Fibroblast of villous mesenchyme (primary cell): ENCODE measurements around the gene BFAR. TPM values are rescaled to one million over a fixed set of nuclear protein-coding genes. Genes with fewer than 3 reads are reported as not detected.

Experiments
- DNase-seq: peaks from one replicate; pipeline ENCODE4 v3.0.0-alpha.2; 2010; ENCODE audit warnings: low read depth
- H3K4me3 ChIP-seq: 2 replicates; pipeline ENCODE4 v1.5.1; 2011; ENCODE audit warnings: low read depth, mild to moderate bottlenecking, low read length
- total RNA-seq: library from RNA; depleted of rRNA; stranded (reverse); fragments of >200 nt; gene quantifications from 2 replicates; pipeline ENCODE4 v1.2.3, GENCODE V29; 2012
- TF ChIP-seq, protein P1 (sequence below): IDR thresholded peaks from 2 replicates; pipeline ENCODE4 v1.5.1; 2012; ENCODE audit warnings: low read depth, mild to moderate bottlenecking, low read length; ENCODE audit not compliant: insufficient read depth

Gene BFAR
- total RNA-seq, 1 donor: 111 TPM

DNA sequence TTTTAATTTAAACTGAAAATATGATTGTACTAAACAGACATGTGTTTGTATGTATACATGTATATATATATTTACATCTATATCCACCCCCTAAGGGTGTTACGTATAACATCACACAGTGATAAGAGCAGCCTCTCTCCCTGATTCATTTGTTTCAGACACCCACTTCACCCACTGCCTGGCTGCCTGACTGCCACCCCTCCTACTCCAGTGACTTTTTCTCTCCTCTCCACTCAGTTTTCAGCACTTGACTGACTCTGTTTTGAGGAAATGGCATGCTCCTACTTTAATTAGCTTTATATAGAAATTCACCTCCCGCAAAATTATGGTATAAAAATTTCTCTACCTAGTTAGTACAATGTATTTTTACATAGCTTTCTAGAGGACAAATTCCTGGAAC lies 20.0 kb downstream of the BFAR start:
- no peak for DNase-seq
- TF ChIP-seq, protein P1, sequence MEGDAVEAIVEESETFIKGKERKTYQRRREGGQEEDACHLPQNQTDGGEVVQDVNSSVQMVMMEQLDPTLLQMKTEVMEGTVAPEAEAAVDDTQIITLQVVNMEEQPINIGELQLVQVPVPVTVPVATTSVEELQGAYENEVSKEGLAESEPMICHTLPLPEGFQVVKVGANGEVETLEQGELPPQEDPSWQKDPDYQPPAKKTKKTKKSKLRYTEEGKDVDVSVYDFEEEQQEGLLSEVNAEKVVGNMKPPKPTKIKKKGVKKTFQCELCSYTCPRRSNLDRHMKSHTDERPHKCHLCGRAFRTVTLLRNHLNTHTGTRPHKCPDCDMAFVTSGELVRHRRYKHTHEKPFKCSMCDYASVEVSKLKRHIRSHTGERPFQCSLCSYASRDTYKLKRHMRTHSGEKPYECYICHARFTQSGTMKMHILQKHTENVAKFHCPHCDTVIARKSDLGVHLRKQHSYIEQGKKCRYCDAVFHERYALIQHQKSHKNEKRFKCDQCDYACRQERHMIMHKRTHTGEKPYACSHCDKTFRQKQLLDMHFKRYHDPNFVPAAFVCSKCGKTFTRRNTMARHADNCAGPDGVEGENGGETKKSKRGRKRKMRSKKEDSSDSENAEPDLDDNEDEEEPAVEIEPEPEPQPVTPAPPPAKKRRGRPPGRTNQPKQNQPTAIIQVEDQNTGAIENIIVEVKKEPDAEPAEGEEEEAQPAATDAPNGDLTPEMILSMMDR: no peak
- H3K4me3 ChIP-seq: no peak overlapping the region

DNA sequence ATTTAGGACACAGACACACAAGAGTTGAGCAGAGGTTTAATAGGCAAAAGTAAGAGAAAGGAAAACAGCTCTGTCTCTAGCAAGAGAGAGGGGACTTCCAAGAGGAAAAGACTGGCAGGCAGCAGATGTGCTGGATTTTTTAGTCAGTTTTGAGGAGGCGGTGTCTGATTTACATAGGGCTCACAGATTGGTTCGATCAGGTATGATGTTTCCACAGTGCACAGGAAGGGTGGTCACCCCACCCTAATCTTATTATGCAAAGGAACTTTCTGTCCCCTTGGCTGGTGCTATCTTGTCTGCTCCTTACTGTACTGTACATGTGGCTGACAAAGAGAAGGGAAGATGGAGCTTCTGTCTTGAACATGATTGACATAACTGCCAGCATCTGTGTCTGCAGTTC lies 25.3 kb downstream of the BFAR start:
- no peak overlapping the region for H3K4me3 ChIP-seq
- DNase-seq: no peak
- TF ChIP-seq, protein P1: no peak

DNA sequence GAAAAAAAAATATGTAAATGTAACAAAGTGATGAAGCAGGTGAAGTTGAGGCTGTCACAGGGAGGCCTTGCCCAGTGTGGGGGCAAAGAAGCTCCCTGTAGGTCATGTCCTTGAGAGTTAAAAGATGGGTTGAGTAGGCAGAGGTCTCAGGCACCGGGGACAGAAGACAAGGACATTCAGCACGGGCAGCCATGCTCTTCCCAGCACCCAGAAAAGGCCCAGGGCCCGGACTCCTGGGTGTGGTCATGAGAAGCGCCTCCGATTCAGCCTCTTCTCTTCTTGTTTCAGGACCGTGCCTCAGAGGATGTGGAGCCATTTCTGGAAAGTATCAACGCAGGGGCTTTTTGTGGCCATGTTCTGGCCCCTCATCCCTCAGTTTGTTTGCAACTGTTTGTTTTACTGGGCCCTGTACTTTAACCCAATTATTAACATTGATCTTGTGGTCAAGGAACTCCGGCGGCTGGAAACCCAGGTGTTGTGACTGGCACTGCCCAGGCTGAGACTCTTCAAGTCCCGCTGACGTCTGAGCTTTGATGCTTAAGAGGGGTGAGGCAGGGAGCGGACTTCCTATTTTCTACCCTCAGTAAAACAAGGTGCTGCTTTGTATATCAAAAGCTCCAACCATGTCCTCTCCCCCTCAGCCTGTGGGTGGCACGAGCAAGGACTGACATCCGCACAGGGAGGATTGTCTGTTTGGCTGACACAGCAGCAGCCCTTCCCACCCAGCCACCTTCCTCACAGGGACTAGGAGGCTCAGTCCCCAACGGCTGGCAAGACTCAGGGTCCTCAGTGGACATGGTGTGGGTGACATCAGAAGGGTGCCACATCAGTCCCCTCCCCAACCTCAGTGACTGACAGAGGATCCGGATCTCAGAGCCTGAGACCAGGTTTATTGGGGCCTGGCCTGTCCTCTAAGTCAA lies 34.9 kb downstream of the BFAR start:
- H3K4me3 ChIP-seq: no peak overlapping the region
- TF ChIP-seq, protein P1: no peak
- DNase-seq: no peak

DNA sequence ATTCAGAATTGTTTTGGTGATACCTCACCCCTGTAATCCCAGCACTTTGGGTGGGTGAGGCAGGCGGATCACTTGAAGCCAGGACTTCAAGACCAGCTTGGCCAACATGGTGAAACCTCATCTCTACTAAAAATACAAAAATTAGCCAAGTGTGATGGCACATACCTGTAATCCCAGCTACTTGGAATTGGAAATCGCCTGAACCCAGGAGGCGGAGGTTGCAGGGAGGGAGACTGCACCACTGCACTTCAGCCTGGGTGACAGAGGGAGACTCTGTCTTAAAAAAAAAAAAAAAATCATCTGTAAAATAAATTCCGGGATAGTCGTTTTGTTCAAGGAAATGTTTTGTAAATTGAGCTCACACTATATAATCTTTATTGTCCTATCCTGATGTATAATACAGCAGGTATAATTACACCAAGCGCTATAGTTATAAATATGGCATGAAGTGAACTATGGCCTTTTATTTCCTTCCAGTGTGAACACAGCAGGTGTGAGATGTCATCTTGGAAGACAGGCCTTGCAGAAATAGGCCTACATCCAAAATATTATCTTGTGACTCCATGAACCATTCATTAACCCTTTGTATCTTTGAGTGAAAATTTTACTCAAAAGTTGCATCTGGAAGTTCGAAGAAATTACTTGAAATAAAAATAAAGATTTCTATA lies 35.9 kb downstream of the BFAR start:
- DNase-seq: no peak
- TF ChIP-seq, protein P1: no peak
- H3K4me3 ChIP-seq: no peak overlapping the region

DNA sequence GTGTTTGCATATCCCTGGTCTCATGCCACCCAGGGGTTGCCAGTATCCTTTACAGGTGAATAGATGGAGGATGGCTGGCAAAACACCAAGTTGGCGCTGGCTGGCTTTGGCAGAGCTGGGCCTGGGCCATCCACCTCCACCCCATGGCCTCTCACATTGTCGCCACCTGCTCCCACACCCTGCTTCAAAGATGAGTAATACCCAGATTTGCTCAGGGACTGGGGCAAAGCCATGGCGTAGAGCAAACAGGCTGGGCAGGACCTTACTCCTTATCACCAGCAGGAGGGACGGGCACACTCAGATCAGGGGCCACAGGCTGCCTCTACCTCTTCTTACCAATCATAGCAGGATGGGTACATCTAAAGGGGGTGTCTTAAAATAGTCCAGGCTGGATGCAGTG lies 37.0 kb downstream of the BFAR start:
- H3K4me3 ChIP-seq: no peak overlapping the region
- TF ChIP-seq, protein P1: no peak
- no peak for DNase-seq

DNA sequence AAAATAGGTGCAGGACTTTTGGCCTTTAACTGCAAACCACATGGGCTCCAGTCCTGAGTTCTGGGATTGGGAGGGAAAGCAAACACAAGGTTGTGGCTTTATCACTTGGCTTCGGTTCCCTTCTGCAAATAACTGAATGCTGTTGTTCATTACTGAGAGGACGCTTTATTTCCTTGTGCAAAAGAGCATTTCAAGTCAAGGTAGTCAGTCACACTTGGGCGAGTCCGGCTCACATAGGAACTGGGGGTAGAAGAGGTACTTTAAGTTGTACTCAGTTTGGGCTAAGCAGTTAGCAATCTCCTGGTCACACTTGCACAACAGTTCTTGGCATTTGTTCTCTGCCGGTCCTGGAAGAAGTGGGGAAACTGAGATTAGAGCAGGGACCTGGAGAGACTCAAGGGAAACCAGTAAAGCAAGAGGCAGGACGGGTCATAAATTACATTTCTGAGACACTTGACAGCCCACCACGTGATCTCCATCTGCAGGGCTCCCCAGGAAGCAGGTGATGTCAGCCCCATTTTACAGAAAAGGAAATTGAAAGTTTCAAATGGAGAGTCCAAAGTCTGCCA lies 39.7 kb downstream of the BFAR start:
- no peak overlapping the region for H3K4me3 ChIP-seq
- TF ChIP-seq, protein P1: no peak
- no peak for DNase-seq
